Subcutaneous adipose tissue (tissue), 4 donors: ENCODE data around the gene EIF2D. TPM values are rescaled to one million over a fixed set of nuclear protein-coding genes. Genes with fewer than 3 reads are reported as not detected.

Source experiments
- total RNA-seq, 4 donors: library from RNA; depleted of rRNA; stranded (reverse); fragments of >200 nt; gene quantifications; one replicate each; pipeline ENCODE4 v1.1.0, GENCODE V29; 2016
- TF ChIP-seq, protein P1 (sequence below): fragments of 450-650 bp; IDR thresholded peaks from one replicate; pipeline ENCODE4 v1.5.1; 2016; ENCODE audit warnings: low read depth, mild to moderate bottlenecking, control low read depth, antibody characterized with exemption, moderate library complexity

Gene EIF2D
- total RNA-seq, 4 donors from 2014 or later, result 43.5 to 64.6 (median 51.4) TPM

DNA sequence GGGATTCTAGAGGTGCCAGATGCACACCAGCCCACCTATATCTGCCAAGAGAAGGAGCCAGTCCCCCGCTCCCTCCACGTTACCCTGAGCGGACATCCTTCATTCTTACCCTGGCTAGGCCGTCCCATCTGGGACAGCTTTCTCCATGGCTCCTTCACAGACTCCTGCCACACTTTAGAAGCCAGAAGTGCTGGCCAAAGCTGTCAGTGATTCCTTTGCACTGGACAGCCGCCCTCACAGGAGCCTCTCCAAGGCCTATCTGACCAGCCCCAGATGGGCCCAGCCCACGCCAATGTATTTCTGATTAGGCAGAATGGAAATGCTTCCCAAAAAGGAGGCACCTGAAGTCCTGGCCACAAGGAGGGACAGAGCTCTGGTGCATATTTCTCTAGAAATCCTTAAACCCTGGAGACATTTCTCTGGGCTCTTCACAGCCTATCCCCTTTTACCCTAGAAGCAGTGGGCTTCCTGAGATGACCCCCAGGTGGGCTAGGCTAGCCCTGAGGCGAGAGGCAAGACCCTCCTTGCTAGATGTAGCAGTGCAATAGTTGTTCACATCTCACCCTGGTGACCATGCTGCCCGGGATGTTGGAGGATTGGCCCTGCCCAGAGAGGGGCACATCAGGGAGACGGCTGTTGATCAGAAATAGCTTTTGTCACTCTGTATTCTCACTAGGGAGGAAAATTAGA lies 60.8 kb downstream of the EIF2D start:
- TF ChIP-seq, protein P1, sequence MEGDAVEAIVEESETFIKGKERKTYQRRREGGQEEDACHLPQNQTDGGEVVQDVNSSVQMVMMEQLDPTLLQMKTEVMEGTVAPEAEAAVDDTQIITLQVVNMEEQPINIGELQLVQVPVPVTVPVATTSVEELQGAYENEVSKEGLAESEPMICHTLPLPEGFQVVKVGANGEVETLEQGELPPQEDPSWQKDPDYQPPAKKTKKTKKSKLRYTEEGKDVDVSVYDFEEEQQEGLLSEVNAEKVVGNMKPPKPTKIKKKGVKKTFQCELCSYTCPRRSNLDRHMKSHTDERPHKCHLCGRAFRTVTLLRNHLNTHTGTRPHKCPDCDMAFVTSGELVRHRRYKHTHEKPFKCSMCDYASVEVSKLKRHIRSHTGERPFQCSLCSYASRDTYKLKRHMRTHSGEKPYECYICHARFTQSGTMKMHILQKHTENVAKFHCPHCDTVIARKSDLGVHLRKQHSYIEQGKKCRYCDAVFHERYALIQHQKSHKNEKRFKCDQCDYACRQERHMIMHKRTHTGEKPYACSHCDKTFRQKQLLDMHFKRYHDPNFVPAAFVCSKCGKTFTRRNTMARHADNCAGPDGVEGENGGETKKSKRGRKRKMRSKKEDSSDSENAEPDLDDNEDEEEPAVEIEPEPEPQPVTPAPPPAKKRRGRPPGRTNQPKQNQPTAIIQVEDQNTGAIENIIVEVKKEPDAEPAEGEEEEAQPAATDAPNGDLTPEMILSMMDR, result no peak

DNA sequence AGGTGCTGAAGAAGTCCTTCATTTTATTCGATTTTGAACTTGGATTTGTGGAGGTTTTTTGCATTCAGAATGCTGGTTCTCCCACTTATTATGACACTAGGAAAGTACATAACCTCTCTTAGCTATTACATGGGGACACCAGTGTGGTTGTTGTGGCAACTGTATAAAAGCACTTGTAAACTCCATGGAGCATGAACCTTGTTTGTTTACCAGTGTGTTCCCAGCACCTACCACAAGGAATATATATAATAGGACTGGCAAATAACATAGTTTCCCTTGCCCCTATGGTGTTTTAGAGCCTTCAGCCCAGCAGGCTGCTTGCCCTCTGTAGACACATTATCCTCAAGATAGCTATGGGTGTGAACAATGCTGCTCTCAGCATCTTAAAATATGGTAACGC lies 61.8 kb downstream of the EIF2D start:
- TF ChIP-seq, protein P1, result no peak

DNA sequence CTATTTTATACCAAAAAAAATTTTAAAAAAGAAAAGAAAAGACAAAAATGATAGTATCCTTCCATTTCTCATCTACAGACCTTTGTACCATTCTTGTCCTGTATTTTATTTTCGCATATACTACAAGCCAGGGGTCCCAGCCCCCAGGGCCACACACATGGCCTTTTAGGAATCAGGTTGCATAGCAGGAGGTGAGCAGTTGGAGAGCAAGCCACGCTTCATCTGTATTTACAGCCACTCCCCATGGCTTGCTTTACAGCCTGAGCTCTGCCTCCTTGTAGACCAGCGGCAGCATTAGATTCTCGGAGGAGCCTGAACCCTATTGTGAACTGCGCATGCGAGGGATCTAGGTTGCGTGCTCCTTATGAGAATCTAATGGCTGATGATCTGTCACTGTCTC lies 65.2 kb downstream of the EIF2D start:
- TF ChIP-seq, protein P1, result no peak

DNA sequence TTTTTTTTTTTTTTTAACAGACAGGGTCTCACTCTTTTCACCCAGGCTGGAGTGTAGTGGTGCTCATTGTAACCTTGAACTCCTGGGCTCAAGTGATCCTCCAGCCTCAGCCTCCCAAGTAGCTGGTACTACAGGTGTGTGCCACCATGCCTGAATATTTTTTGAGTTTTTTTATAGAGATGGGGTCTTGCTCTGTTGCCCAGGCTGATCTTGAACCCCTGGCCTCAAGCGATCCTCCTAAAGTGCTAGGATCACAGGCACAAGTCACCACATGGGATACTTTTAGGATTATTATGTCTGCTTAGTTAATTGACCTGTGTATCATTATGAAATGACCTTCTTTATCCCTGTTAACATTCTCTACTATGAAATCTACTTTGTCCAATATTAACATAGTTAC lies 66.9 kb downstream of the EIF2D start:
- TF ChIP-seq, protein P1, result no peak

- TF ChIP-seq, protein P1, result no peak
These were observed 67.6 kb downstream of the EIF2D start for GRCh38 chr1:206544562-206545257.

Other genes with a start within 250 kb of the EIF2D start
- 1 to 10 TPM; 4.0 to 4.9 (median 4.9) TPM for gene IKBKE, start 142.0 kb downstream of the EIF2D start, total RNA-seq
- 10 to 100 TPM in 2 of 4 donors, 1 to 10 TPM in 2; 5.2 to 17.3 (median 9.0) TPM for gene RASSF5, start 104.9 kb downstream of the EIF2D start, total RNA-seq
- gene DYRK3, start 23.1 kb upstream of the EIF2D start, total RNA-seq, result 10 to 100 TPM in 2 of 4 donors, 1 to 10 TPM in 2; 7.6 to 11.3 (median 9.8) TPM
- gene MAPKAPK2, start 72.4 kb upstream of the EIF2D start, total RNA-seq, result 10 to 100 TPM; 37.8 to 63.3 (median 42.9) TPM
- not detected for gene IL19, start 158.3 kb upstream of the EIF2D start, total RNA-seq
- 10 to 100 TPM in 3 of 4 donors, 1 to 10 TPM in 1; 8.3 to 18.5 (median 12.1) TPM for gene IL10, start 160.0 kb upstream of the EIF2D start, total RNA-seq